ENCODE results near the gene NPC1. TPM values are rescaled to one million over a fixed set of nuclear protein-coding genes. Genes with fewer than 3 reads are reported as not detected.

The NPC1 gene
- polyA plus RNA-seq, 3 donors = 7.5 to 17.9 (median 17.7) TPM

GRCh38 chr18:23519734-23520133, 66.6 kb downstream of the NPC1 start:
- peaks cover 16 to 20% of the 10 kb centered on the region in 2 donors for H3K4me1 ChIP-seq (ENCODE audit: control insufficient read depth in 1 of 2, insufficient read depth in 2 of 2, low read length in 2 of 2)

GRCh38 chr18:23515911-23516546, 70.3 kb downstream of the NPC1 start:
- H3K4me1 Mint-ChIP-seq = peaks cover 20% of the 10 kb centered on the region
- no peaks in the 10 kb centered on the region for H3K9me3 ChIP-seq (replicated peaks in 1 of 2; ENCODE audit: control insufficient read depth in 1 of 2, insufficient read depth in 1 of 2, low read length in 2 of 2)
- peaks cover 58 to 79% of the 10 kb centered on the region in 2 donors for H3K36me3 ChIP-seq (replicated peaks in 1 of 2; ENCODE audit: control insufficient read depth in 1 of 2, insufficient read depth in 2 of 2, low read length in 2 of 2)
- WGBS (ENCODE audit: insufficient coverage) = 55% methylated on average over 6 of the region's 17 CpGs
- H3K9ac ChIP-seq (ENCODE audit: insufficient read depth, low read length, poor library complexity, severe bottlenecking) = no peak overlapping the region
- peak; percentile 61 to 78 (median 76) for DNase-seq
- no peaks in the 10 kb centered on the region for H3K27me3 ChIP-seq (ENCODE audit: control insufficient read depth in 2 of 2, insufficient read depth in 2 of 2, low read length in 2 of 2)
- no peak overlapping the region for H2AFZ ChIP-seq (ENCODE audit: insufficient read depth, low read depth, low read length, poor library complexity, severe bottlenecking)
- no peak overlapping the region for H3K4me3 ChIP-seq (replicated peaks in 1 of 3; ENCODE audit: low read depth in 2 of 3, low read length in 3 of 3)
- H4K20me1 ChIP-seq (ENCODE audit: insufficient read depth, low read length) = peaks cover 14% of the 10 kb centered on the region
- no peak overlapping the region for H3K4me3 Mint-ChIP-seq
- peaks cover 0 to 3% (median 0%) of the 10 kb centered on the region in 7 donors for H3K9me3 Mint-ChIP-seq
- no peak overlapping the region for H3K4me2 ChIP-seq (replicated peaks; ENCODE audit: extremely low read depth, low read length, poor library complexity, severe bottlenecking)
- H3K27me3 Mint-ChIP-seq (ENCODE audit: low read depth in 3 of 3) = peaks cover 0 to 2% (median 0%) of the 10 kb centered on the region in 3 donors
- peak; percentile 85 for TF ChIP-seq CTCF (IDR thresholded peaks at IDR 0.05)
- H3K79me2 ChIP-seq (ENCODE audit: insufficient read depth, low read length) = peaks cover 7% of the 10 kb centered on the region
- peaks cover 64 to 89% of the 10 kb centered on the region in 2 donors for H3K36me3 Mint-ChIP-seq
- no peak overlapping the region for H3K27ac ChIP-seq (ENCODE audit: low read depth in 1 of 2, low read length in 2 of 2)
- intact Hi-C loops (cut with micrococcal nuclease) = loop anchor here (5.0 kb wide), 1 partner anchor 71 kb away; the partner anchor contains the start of gene NPC1 (in 2 of the 2)
- H3K27ac Mint-ChIP-seq = peak overlapping the region in 6 of 7 donors; percentile 1 to 85 (median 68)
- peaks cover 17 to 19% of the 10 kb centered on the region in 2 donors for H3K4me1 ChIP-seq (ENCODE audit: control insufficient read depth in 1 of 2, insufficient read depth in 2 of 2, low read length in 2 of 2)

More at GRCh38 chr18:23519734-23520133, 66.6 kb downstream of the NPC1 start:
- no peak for TF ChIP-seq CTCF (IDR thresholded peaks at IDR 0.05)
- H3K4me3 ChIP-seq (replicated peaks in 1 of 3; ENCODE audit: low read depth in 2 of 3, low read length in 3 of 3) = no peak overlapping the region
- no peak for DNase-seq
- H3K36me3 ChIP-seq (replicated peaks in 1 of 2; ENCODE audit: control insufficient read depth in 1 of 2, insufficient read depth in 2 of 2, low read length in 2 of 2) = peaks cover 82 to 89% of the 10 kb centered on the region in 2 donors
- no peak overlapping the region for H3K9ac ChIP-seq (ENCODE audit: insufficient read depth, low read length, poor library complexity, severe bottlenecking)
- intact Hi-C loops (cut with micrococcal nuclease) = loop anchor here (5.0 kb wide), 1 partner anchor 68 kb away; the partner anchor contains the start of gene NPC1 (in 2 of the 2)
- peaks cover 38% of the 10 kb centered on the region for H4K20me1 ChIP-seq (ENCODE audit: insufficient read depth, low read length)
- peaks cover 21% of the 10 kb centered on the region for H3K4me1 Mint-ChIP-seq
- H3K27me3 ChIP-seq (ENCODE audit: control insufficient read depth in 2 of 2, insufficient read depth in 2 of 2, low read length in 2 of 2) = no peaks in the 10 kb centered on the region
- no peak overlapping the region for H3K4me3 Mint-ChIP-seq
- no peaks in the 10 kb centered on the region for H3K79me2 ChIP-seq (ENCODE audit: insufficient read depth, low read length)
- H3K9me3 ChIP-seq (replicated peaks in 1 of 2; ENCODE audit: control insufficient read depth in 1 of 2, insufficient read depth in 1 of 2, low read length in 2 of 2) = no peaks in the 10 kb centered on the region
- H3K36me3 Mint-ChIP-seq = peaks cover 79 to 92% of the 10 kb centered on the region in 2 donors
- no peak overlapping the region for H2AFZ ChIP-seq (ENCODE audit: insufficient read depth, low read depth, low read length, poor library complexity, severe bottlenecking)
- peak overlapping the region in 1 of 7 donors; percentile 55 for H3K27ac Mint-ChIP-seq
- H3K9me3 Mint-ChIP-seq = peaks cover 0 to 3% (median 0%) of the 10 kb centered on the region in 7 donors
- no CpG with 5 or more reads among the region's 4 CpGs for WGBS (ENCODE audit: insufficient coverage)
- no peaks in the 10 kb centered on the region for H3K27me3 Mint-ChIP-seq (ENCODE audit: low read depth in 3 of 3)
- no peak overlapping the region for H3K4me2 ChIP-seq (replicated peaks; ENCODE audit: extremely low read depth, low read length, poor library complexity, severe bottlenecking)
- H3K27ac ChIP-seq (ENCODE audit: low read depth in 1 of 2, low read length in 2 of 2) = no peak overlapping the region

Measured in CD14-positive monocyte (primary cell).